NB4 (cell line): Measurements from ENCODE around the gene DCDC2.

Experiments
- DNase-seq: peaks from one replicate; pipeline ENCODE4 v3.0.0; 2010; ENCODE audit warnings: low read depth
- H3K4me3 ChIP-seq: one replicate; pipeline ENCODE4 v1.5.1; 2011; ENCODE audit warnings: mild to moderate bottlenecking, low read depth, low read length, moderate library complexity
- CTCF ChIP-seq: IDR thresholded peaks from one replicate; pipeline ENCODE4 v1.5.1; 2012; ENCODE audit warnings: low read depth, low read length
- MYC ChIP-seq: IDR thresholded peaks from 2 replicates; pipeline ENCODE4 v1.6.1; 2011; ENCODE audit warnings: low read depth, low read length
- POLR2A ChIP-seq: IDR thresholded peaks from 2 replicates; pipeline ENCODE4 v1.6.1; 2011; ENCODE audit warnings: mild to moderate bottlenecking; ENCODE audit not compliant: insufficient read length; ENCODE audit errors: extremely low read depth
- TF ChIP-seq, protein P1 (sequence below): IDR thresholded peaks from 2 replicates; pipeline ENCODE4 v1.6.1; 2011; ENCODE audit warnings: low read depth, low read length

The DCDC2 gene

DNA sequence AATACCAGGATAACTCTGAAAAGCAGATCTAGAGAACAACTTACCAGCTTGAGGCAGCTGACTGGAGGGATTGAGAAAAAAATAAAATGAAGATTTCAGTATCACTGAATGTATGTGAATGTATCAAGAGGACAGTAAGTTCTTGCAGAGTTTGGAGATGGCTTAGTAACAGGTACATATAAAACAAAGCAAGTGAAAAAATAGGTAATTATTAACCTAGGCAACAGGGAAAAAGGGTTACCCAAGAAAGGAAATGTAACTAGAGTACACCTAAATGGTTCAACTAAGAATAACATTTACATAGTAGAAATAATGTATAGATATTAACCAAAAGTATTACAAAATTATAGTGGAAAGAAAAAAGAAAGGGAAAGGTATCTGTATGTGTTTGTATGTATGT lies 164.5 kb downstream of the DCDC2 start:
- H3K4me3 ChIP-seq, result no peak overlapping the region
- no peak for DNase-seq
- no peak for TF ChIP-seq MYC
- TF ChIP-seq, protein P1, sequence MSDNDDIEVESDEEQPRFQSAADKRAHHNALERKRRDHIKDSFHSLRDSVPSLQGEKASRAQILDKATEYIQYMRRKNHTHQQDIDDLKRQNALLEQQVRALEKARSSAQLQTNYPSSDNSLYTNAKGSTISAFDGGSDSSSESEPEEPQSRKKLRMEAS, result no peak
- no peak for TF ChIP-seq POLR2A
- TF ChIP-seq CTCF, result no peak

GRCh38 chr6:24191346-24191745 lies 166.5 kb downstream of the DCDC2 start:
- TF ChIP-seq CTCF (no peak), MYC (no peak), POLR2A (no peak)
- TF ChIP-seq, protein P1, result no peak
- H3K4me3 ChIP-seq, result no peak overlapping the region
- no peak for DNase-seq

GRCh38 chr6:24188578-24189080 lies 169.2 kb downstream of the DCDC2 start:
- no peak overlapping the region for H3K4me3 ChIP-seq
- no peak for DNase-seq
- TF ChIP-seq CTCF (no peak), POLR2A (no peak)

DNA sequence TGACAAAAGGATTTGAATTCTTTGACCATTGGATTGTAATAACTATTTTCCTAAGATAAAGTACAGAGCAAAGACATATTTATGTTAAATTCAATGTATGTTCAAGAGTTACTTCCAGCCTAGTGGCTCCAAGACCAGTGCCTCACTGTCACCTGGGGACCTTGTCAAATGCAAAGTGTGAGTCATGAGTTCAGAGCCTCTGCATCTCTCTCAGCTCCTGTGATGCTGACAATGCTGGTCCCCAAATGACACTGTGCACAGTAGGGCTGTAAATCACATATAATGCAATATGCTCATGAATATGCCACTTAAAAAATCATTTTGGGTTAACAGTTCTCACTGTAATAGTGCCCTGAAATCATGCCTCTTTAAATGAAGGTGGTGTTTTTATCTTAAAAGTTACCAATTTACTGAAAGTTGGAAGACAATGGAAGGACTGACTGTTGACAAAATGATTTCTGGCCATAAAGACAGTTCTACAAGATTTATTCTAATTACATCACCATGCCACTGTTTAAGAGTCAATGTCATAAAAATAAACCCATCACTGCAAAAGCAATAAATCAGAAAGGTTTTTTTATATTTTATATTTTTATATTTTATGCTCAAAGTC lies 169.8 kb downstream of the DCDC2 start:
- no peak for DNase-seq
- TF ChIP-seq POLR2A, result no peak
- no peak overlapping the region for H3K4me3 ChIP-seq

DNA sequence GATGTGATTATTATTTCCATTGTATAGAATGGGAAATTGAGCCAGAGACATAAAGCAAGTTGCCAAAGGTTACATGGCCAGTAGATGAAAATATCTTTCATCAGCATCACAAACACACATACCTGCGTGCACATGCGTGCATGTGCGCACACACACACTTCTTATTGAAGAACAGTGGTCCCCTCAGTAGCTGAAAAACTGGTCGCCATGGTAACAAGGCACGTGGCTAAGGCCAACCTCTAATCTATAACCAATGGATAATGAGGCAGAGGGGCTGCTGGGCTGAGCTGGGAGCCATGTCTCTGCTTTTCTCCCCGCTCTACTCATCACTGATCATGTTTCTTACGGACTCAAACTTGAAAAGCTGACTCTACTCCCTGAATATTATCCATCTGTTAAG lies 171.5 kb downstream of the DCDC2 start:
- TF ChIP-seq CTCF (no peak), MYC (no peak), POLR2A (no peak)
- TF ChIP-seq, protein P1, result no peak
- H3K4me3 ChIP-seq, result no peak overlapping the region
- no peak for DNase-seq

DNA sequence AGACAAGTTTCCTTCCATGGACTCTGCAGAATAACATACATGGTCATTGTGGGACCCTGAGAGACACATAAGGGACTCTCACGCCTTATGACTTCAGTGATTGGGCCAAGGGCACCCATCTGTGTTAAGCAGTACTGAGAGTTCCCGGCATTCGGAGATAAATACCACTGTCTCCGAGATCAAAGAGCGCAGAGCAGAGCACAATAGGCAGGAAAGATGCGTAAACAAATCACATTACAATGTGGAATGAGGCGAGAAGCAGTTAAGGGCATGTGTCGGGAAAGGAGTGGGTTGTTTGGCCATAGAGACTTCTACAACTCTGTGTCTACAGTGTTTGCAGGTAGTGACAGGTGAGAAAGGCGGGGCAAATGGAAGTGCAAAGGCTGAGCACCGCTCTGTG lies 174.3 kb downstream of the DCDC2 start:
- TF ChIP-seq CTCF (no peak), MYC (no peak), POLR2A (no peak)
- TF ChIP-seq, protein P1, result no peak
- no peak for DNase-seq

More for the DNA sequence above, 174.3 kb downstream of the DCDC2 start:
- no peak overlapping the region for H3K4me3 ChIP-seq
